Psoas muscle (tissue), 8 donors: Measurements from ENCODE around the gene HPSE2. TPM values are rescaled to one million over a fixed set of nuclear protein-coding genes. Genes with fewer than 3 reads are reported as not detected.

Source experiments
- ATAC-seq, 4 donors: fragments of 200-7000 bp; cut with Tn5 transposase; one replicate each; pipeline ENCODE4 v1.9.1; 2020; ENCODE audit warnings: moderate library complexity in 3 of 4, mild to moderate bottlenecking in 2 of 4
- DNase-seq, 2 donors: peaks; one replicate each; pipeline ENCODE4 v3.0.0-alpha.2; 2020
- H3K27ac ChIP-seq: fragments of 200-600 bp; one replicate; pipeline ENCODE4 v1.8.0; 2022
- H3K27me3 ChIP-seq, 3 donors: fragments of 200-600 bp in 1 of 3; one replicate each; pipeline versions ENCODE4 v1.6.1 to v1.8.0; 2013 to 2022; ENCODE audit warnings: low read length in 2 of 3, mild to moderate bottlenecking in 2 of 3, moderate library complexity in 1 of 3; ENCODE audit not compliant: insufficient read depth in 3 of 3
- H3K36me3 ChIP-seq, 2 donors: fragments of 200-600 bp in 1 of 2; one replicate each; pipeline versions ENCODE4 v1.6.1 to v1.8.0; 2013 to 2022; ENCODE audit warnings: low read depth in 1 of 2, mild to moderate bottlenecking in 1 of 2, moderate library complexity in 1 of 2; ENCODE audit not compliant: insufficient read depth in 1 of 2
- H3K4me1 ChIP-seq: fragments of 200-600 bp; one replicate; pipeline ENCODE4 v1.8.0; 2022
- H3K4me3 ChIP-seq: fragments of 200-600 bp; one replicate; pipeline ENCODE4 v1.8.0; 2022; ENCODE audit warnings: mild to moderate bottlenecking
- H3K9me3 ChIP-seq: fragments of 200-600 bp; one replicate; pipeline ENCODE4 v1.8.0; 2022
- CTCF ChIP-seq: fragments of 200-600 bp; IDR thresholded peaks from one replicate; pipeline ENCODE4 v1.8.0; 2022; ENCODE audit warnings: antibody characterized with exemption
- WGBS, 3 donors: extraction: QIAGEN DNeasy Blood & Tissue Kit; methylation state at CpG; one replicate each; pipeline versions ENCODE4 v1.1.6 to v1.1.7; 2013; 5-methylcytosine and 5-hydroxymethylcytosine counted together
- intact Hi-C, 2 donors: fragments of 100-400 bp; cut with DNase I; formaldehyde crosslinking; loops; one replicate each; pipeline versions ENCODE4 v1.11.0 to v1.14.2; 2022
- polyA plus RNA-seq, 3 donors: library from polyadenylated mRNA; stranded (reverse); fragments of 200-250 nt; gene quantifications; one replicate each; pipeline ENCODE4 v1.2.3, GENCODE V29; 2013
- total RNA-seq, 4 donors: library from RNA; stranded (reverse); fragmentation: NEBNext Ultra II Directional in 2 of 4; extraction: Animal tissue kit (Norgen Biotek cat#: 25700) in 2 of 4; gene quantifications; one replicate each; pipeline versions ENCODE4 v1.2.1 to v1.2.4, GENCODE V29; 2021 to 2023
- donor health status: healthy with polysubstance abuse.
- donor health status: DM: no; HTN: no; CAD: no; lungs with moderate emphysema.
- donor health status: Bipolar disorder and iron deficiency.
- donor health status: healthy.
- donor health status: DM: yes; HTN: yes; CAD: no.
- donor health status: DM: no; HTN: no; CAD: no.
- donor health status: DM: no; HTN: no; CAD: no.
- donor health status: DM: yes; HTN: yes; CAD: no.

Gene HPSE2
- total and polyA plus RNA-seq, 7 donors: 0.01 to 0.17 (median 0.03) TPM; not detected in 4

GRCh38 chr10:98528805-98529183 is 706.9 kb downstream of the HPSE2 start:
- ATAC-seq: no peak
- DNase-seq: no peak
- no peak overlapping the region for H3K4me3 ChIP-seq
- H3K9me3 ChIP-seq: no peaks in the 10 kb centered on the region
- intact Hi-C loops: loop anchor here in 1 of 2 donors (10.0 kb wide), 1 partner anchor 66 kb away; no protein-coding TSS in a partner anchor
- TF ChIP-seq CTCF: no peak
- H3K27me3 ChIP-seq: no peaks in the 10 kb centered on the region
- no peaks in the 10 kb centered on the region for H3K36me3 ChIP-seq
- 93 to 95% (median 94%) methylated on average over 9 of the region's 9 CpGs for WGBS, 3 donors
- no peaks in the 10 kb centered on the region for H3K4me1 ChIP-seq
- no peak overlapping the region for H3K27ac ChIP-seq

GRCh38 chr10:98528166-98528804 is 707.4 kb downstream of the HPSE2 start:
- no peak for TF ChIP-seq CTCF
- no peak for ATAC-seq
- no peaks in the 10 kb centered on the region for H3K36me3 ChIP-seq

GRCh38 chr10:98525969-98526368 is 709.7 kb downstream of the HPSE2 start:
- ATAC-seq (no peak), DNase-seq (no peak)
- Histone ChIP-seq H3K27ac (no peak overlapping the region), H3K27me3 (no peaks in the 10 kb centered on the region), H3K9me3 (no peaks in the 10 kb centered on the region), H3K36me3 (no peaks in the 10 kb centered on the region), H3K4me3 (no peak overlapping the region), H3K4me1 (no peaks in the 10 kb centered on the region)
- no peak for TF ChIP-seq CTCF
- intact Hi-C loops: loop anchor here in 1 of 2 donors (10.0 kb wide), 1 partner anchor 69 kb away; no protein-coding TSS in a partner anchor
- 90 to 91% (median 91%) methylated on average over 3 of the region's 3 CpGs for WGBS, 3 donors

More at GRCh38 chr10:98528166-98528804, 707.4 kb downstream of the HPSE2 start:
- Histone ChIP-seq H3K27me3 (no peaks in the 10 kb centered on the region), H3K4me1 (no peaks in the 10 kb centered on the region), H3K27ac (no peak overlapping the region), H3K4me3 (no peak overlapping the region), H3K9me3 (no peaks in the 10 kb centered on the region)
- DNase-seq: no peak
- intact Hi-C loops: loop anchor here in 1 of 2 donors (10.0 kb wide), 1 partner anchor 67 kb away; no protein-coding TSS in a partner anchor
- WGBS, 3 donors: 60 to 61% (median 60%) methylated on average over 8 of the region's 8 CpGs

GRCh38 chr10:98524124-98524523 is 711.5 kb downstream of the HPSE2 start:
- Histone ChIP-seq H3K36me3 (no peaks in the 10 kb centered on the region), H3K4me3 (no peak overlapping the region), H3K9me3 (no peaks in the 10 kb centered on the region), H3K27ac (no peak overlapping the region), H3K27me3 (no peaks in the 10 kb centered on the region), H3K4me1 (no peaks in the 10 kb centered on the region)
- TF ChIP-seq CTCF: no peak
- no peak for DNase-seq
- ATAC-seq: no peak
- WGBS, 3 donors: 80 to 90% (median 89%) methylated on average over 8 of the region's 8 CpGs
- intact Hi-C loops: loop anchor here in 1 of 2 donors (10.0 kb wide), 1 partner anchor 71 kb away; no protein-coding TSS in a partner anchor
